ENCODE measurements around the gene PPFIA2. TPM values are rescaled to one million over a fixed set of nuclear protein-coding genes. Genes with fewer than 3 reads are reported as not detected.

The PPFIA2 gene
- polyA plus RNA-seq, 1 donor from 2014 or later = 65.3 TPM

DNA sequence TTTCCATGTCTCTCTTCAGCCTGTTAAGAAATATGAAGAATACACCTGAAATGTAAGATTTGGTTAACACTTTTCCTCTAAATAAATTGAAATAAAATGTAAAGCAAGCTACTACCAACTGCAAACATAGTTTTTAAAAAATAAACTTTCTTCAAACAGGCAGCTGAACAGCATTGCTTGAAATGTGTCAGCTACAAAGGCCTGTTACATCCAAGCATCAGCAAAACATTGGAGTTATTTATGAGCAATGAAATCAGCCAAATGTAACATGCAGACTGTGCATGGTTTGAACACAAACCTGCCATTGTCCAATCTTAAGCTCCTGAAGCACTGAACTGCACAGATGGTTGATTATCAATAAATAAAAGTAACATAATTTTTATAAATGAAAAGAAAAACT is 390.0 kb downstream of the PPFIA2 start:
- TF ChIP-seq RAD21 (conservative IDR thresholded peaks at IDR 0.05) = no peak
- no peak for TF ChIP-seq SMC3 (conservative IDR thresholded peaks at IDR 0.05; ENCODE audit: poor library complexity)
- H3K9me2 ChIP-seq (ENCODE audit: insufficient read depth, low read length) = no peaks in the 10 kb centered on the region

DNA sequence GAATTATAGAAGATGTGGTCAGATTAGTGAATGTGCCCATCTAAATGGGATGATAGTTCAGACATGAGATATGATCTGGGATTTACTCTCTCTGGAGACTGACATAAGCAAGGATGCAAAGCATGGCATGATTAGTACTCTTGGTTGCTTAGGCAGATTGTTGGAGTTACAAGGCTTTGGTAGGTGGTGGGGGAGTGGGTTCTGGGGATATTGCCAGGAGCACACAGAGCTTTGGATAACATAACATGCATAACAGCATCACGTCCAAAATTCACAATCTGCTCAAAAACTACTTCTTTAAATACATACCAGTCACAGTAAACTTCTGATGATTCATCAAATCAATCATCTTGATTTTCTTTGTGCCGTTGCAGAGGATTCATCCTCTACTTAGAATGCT is 393.9 kb downstream of the PPFIA2 start:
- Histone ChIP-seq H3K27ac (ENCODE audit: low read length) (no peak overlapping the region), H3K27me3 (ENCODE audit: insufficient read depth, low read depth, low read length) (no peaks in the 10 kb centered on the region), H3K79me2 (replicated peaks; ENCODE audit: insufficient read depth, low read length) (no peaks in the 10 kb centered on the region), H3K9me3 (ENCODE audit: low read length) (no peaks in the 10 kb centered on the region), H3K4me3 (ENCODE audit: low read length) (no peak overlapping the region), H3K9me2 (ENCODE audit: insufficient read depth, low read length) (no peaks in the 10 kb centered on the region), H3F3A (ENCODE audit: insufficient read depth, low read length, poor library complexity, severe bottlenecking) (no peaks in the 10 kb centered on the region), H4K20me1 (ENCODE audit: insufficient read depth) (no peaks in the 10 kb centered on the region), H3K36me3 (ENCODE audit: insufficient read depth, low read length) (peaks cover 4% of the 10 kb centered on the region), H3K9ac (ENCODE audit: low read length) (no peak overlapping the region), H3K4me2 (ENCODE audit: low read length) (no peak overlapping the region), H2AFZ (ENCODE audit: low read depth, low read length) (no peak overlapping the region)
- TF ChIP-seq SMC3 (conservative IDR thresholded peaks at IDR 0.05; ENCODE audit: poor library complexity) = no peak

More for the DNA sequence above, 390.0 kb downstream of the PPFIA2 start:
- Histone ChIP-seq H3K27ac (ENCODE audit: low read length) (no peak overlapping the region), H3K36me3 (ENCODE audit: insufficient read depth, low read length) (peaks cover 5% of the 10 kb centered on the region), H3K79me2 (replicated peaks; ENCODE audit: insufficient read depth, low read length) (no peaks in the 10 kb centered on the region), H3K4me3 (ENCODE audit: low read length) (no peak overlapping the region), H3K4me2 (ENCODE audit: low read length) (no peak overlapping the region), H3K9ac (ENCODE audit: low read length) (no peak overlapping the region), H2AFZ (ENCODE audit: low read depth, low read length) (no peak overlapping the region), H3K9me3 (ENCODE audit: low read length) (no peaks in the 10 kb centered on the region), H4K20me1 (ENCODE audit: insufficient read depth) (no peaks in the 10 kb centered on the region), H3K27me3 (ENCODE audit: insufficient read depth, low read depth, low read length) (no peaks in the 10 kb centered on the region), H3F3A (ENCODE audit: insufficient read depth, low read length, poor library complexity, severe bottlenecking) (no peaks in the 10 kb centered on the region)

DNA sequence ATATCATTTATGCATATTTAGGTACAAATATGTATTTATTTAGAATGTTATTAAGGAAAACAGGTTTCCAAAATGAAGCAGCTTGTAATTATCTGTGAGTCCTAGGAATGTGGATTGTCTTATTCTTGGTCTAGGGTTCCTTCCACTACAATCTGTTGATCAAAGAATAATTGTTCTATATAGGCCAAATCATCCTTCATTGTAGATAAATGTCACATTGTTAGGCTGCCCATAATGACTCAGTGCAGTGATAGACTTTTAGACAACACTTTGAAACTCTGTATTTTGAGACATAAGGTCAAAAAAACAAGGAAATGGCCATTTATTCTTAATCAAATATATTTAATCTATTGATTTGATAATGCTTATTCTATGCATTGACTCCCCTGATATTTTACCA is 398.2 kb downstream of the PPFIA2 start:
- H3K9me3 ChIP-seq (ENCODE audit: low read length) = no peaks in the 10 kb centered on the region
- no peak overlapping the region for H3K4me3 ChIP-seq (ENCODE audit: low read length)
- no peak overlapping the region for H3K27ac ChIP-seq (ENCODE audit: low read length)
- H3K9ac ChIP-seq (ENCODE audit: low read length) = no peak overlapping the region
- no peak for TF ChIP-seq RAD21 (conservative IDR thresholded peaks at IDR 0.05)
- TF ChIP-seq, protein P1, sequence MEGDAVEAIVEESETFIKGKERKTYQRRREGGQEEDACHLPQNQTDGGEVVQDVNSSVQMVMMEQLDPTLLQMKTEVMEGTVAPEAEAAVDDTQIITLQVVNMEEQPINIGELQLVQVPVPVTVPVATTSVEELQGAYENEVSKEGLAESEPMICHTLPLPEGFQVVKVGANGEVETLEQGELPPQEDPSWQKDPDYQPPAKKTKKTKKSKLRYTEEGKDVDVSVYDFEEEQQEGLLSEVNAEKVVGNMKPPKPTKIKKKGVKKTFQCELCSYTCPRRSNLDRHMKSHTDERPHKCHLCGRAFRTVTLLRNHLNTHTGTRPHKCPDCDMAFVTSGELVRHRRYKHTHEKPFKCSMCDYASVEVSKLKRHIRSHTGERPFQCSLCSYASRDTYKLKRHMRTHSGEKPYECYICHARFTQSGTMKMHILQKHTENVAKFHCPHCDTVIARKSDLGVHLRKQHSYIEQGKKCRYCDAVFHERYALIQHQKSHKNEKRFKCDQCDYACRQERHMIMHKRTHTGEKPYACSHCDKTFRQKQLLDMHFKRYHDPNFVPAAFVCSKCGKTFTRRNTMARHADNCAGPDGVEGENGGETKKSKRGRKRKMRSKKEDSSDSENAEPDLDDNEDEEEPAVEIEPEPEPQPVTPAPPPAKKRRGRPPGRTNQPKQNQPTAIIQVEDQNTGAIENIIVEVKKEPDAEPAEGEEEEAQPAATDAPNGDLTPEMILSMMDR (IDR thresholded peaks at IDR 0.05; ENCODE audit: poor library complexity, severe bottlenecking) = no peak
- TF ChIP-seq EZH2 (IDR thresholded peaks at IDR 0.05; ENCODE audit: borderline replicate concordance, insufficient read depth, low read length, poor library complexity, severe bottlenecking) = no peak
- TF ChIP-seq POLR2AphosphoS5 (IDR thresholded peaks at IDR 0.05) = no peak
- TF ChIP-seq SMC3 (conservative IDR thresholded peaks at IDR 0.05; ENCODE audit: poor library complexity) = no peak
- no peak for TF ChIP-seq MXI1 (conservative IDR thresholded peaks at IDR 0.05; ENCODE audit: poor library complexity, severe bottlenecking)
- TF ChIP-seq EP300 (conservative IDR thresholded peaks at IDR 0.05; ENCODE audit: poor library complexity, severe bottlenecking) = no peak
- no peak for TF ChIP-seq TAF1 (IDR thresholded peaks at IDR 0.05; ENCODE audit: low read depth)
- TF ChIP-seq, protein P2, sequence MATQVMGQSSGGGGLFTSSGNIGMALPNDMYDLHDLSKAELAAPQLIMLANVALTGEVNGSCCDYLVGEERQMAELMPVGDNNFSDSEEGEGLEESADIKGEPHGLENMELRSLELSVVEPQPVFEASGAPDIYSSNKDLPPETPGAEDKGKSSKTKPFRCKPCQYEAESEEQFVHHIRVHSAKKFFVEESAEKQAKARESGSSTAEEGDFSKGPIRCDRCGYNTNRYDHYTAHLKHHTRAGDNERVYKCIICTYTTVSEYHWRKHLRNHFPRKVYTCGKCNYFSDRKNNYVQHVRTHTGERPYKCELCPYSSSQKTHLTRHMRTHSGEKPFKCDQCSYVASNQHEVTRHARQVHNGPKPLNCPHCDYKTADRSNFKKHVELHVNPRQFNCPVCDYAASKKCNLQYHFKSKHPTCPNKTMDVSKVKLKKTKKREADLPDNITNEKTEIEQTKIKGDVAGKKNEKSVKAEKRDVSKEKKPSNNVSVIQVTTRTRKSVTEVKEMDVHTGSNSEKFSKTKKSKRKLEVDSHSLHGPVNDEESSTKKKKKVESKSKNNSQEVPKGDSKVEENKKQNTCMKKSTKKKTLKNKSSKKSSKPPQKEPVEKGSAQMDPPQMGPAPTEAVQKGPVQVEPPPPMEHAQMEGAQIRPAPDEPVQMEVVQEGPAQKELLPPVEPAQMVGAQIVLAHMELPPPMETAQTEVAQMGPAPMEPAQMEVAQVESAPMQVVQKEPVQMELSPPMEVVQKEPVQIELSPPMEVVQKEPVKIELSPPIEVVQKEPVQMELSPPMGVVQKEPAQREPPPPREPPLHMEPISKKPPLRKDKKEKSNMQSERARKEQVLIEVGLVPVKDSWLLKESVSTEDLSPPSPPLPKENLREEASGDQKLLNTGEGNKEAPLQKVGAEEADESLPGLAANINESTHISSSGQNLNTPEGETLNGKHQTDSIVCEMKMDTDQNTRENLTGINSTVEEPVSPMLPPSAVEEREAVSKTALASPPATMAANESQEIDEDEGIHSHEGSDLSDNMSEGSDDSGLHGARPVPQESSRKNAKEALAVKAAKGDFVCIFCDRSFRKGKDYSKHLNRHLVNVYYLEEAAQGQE (IDR thresholded peaks at IDR 0.05; ENCODE audit: borderline replicate concordance) = no peak
- no peak overlapping the region for H3K4me2 ChIP-seq (ENCODE audit: low read length)
- peaks cover 8% of the 10 kb centered on the region for H3K36me3 ChIP-seq (ENCODE audit: insufficient read depth, low read length)
- no peaks in the 10 kb centered on the region for H3F3A ChIP-seq (ENCODE audit: insufficient read depth, low read length, poor library complexity, severe bottlenecking)
- no peaks in the 10 kb centered on the region for H3K9me2 ChIP-seq (ENCODE audit: insufficient read depth, low read length)
- H3K27me3 ChIP-seq (ENCODE audit: insufficient read depth, low read depth, low read length) = no peaks in the 10 kb centered on the region
- no peaks in the 10 kb centered on the region for H4K20me1 ChIP-seq (ENCODE audit: insufficient read depth)
- no peak overlapping the region for H2AFZ ChIP-seq (ENCODE audit: low read depth, low read length)
- H3K79me2 ChIP-seq (replicated peaks; ENCODE audit: insufficient read depth, low read length) = no peaks in the 10 kb centered on the region

Measured in neural cell (in vitro differentiated cells).